Measurements from ENCODE around the gene PPP2R5C.

- no peak for TF ChIP-seq CTCF (IDR thresholded peaks at IDR 0.05)
- TF ChIP-seq POLR2AphosphoS5 (IDR thresholded peaks at IDR 0.05; ENCODE audit: low read depth, low read length), result no peak
- TF ChIP-seq TCF7L2 (IDR thresholded peaks at IDR 0.05; ENCODE audit: low read depth, low read length), result peak; percentile 60
- TF ChIP-seq SIN3A (IDR thresholded peaks at IDR 0.05; ENCODE audit: borderline replicate concordance, insufficient read depth, low read depth, low read length), result no peak
Observed at GRCh38 chr14:101972126-101972866, 210.8 kb downstream of the PPP2R5C start.
